Right kidney (tissue), 1 donor: ENCODE results near the gene FBN1.

Experiments used
- DNase-seq: peaks from one replicate; pipeline ENCODE4 v3.0.0-alpha.2; 2016

Gene FBN1

GRCh38 chr15:48623456-48623855 lies 22.1 kb downstream of the FBN1 start:
- DNase-seq, result no peak

GRCh38 chr15:48622237-48622636 lies 23.3 kb downstream of the FBN1 start:
- no peak for DNase-seq

GRCh38 chr15:48619446-48619845 lies 26.1 kb downstream of the FBN1 start:
- no peak for DNase-seq

GRCh38 chr15:48617619-48618018 lies 27.9 kb downstream of the FBN1 start:
- DNase-seq, result no peak

- no peak for DNase-seq
Observed at GRCh38 chr15:48616216-48616615, 29.3 kb downstream of the FBN1 start.

- no peak for DNase-seq
Observed at GRCh38 chr15:48614051-48614450, 31.5 kb downstream of the FBN1 start.

- DNase-seq, result no peak
Observed at GRCh38 chr15:48609486-48609885, 36.0 kb downstream of the FBN1 start.

- DNase-seq, result no peak
Observed at GRCh38 chr15:48607846-48608245, 37.7 kb downstream of the FBN1 start.

- no peak for DNase-seq
Observed at GRCh38 chr15:48604567-48604966, 40.9 kb downstream of the FBN1 start.

GRCh38 chr15:48603922-48604321 lies 41.6 kb downstream of the FBN1 start:
- DNase-seq, result no peak

- DNase-seq, result no peak
Observed at GRCh38 chr15:48603123-48603500, 42.4 kb downstream of the FBN1 start.

GRCh38 chr15:48602358-48603122 lies 43.0 kb downstream of the FBN1 start:
- no peak for DNase-seq

GRCh38 chr15:48601095-48601494 lies 44.4 kb downstream of the FBN1 start:
- no peak for DNase-seq

- no peak for DNase-seq
Observed at GRCh38 chr15:48596841-48597240, 48.7 kb downstream of the FBN1 start.

GRCh38 chr15:48596415-48596814 lies 49.1 kb downstream of the FBN1 start:
- no peak for DNase-seq

- DNase-seq, result no peak
Observed at GRCh38 chr15:48595981-48596380, 49.5 kb downstream of the FBN1 start.

GRCh38 chr15:48592933-48593332 lies 52.6 kb downstream of the FBN1 start:
- DNase-seq, result no peak

GRCh38 chr15:48592221-48592731 lies 53.2 kb downstream of the FBN1 start:
- DNase-seq, result no peak

GRCh38 chr15:48590723-48591122 lies 54.8 kb downstream of the FBN1 start:
- DNase-seq, result no peak

GRCh38 chr15:48584812-48585563 lies 60.5 kb downstream of the FBN1 start:
- no peak for DNase-seq

GRCh38 chr15:48584090-48584811 lies 61.3 kb downstream of the FBN1 start:
- no peak for DNase-seq

GRCh38 chr15:48582452-48583247 lies 62.9 kb downstream of the FBN1 start:
- no peak for DNase-seq
